Thoracic aorta (tissue), 2 donors: ENCODE data around the gene REV3L. TPM values are rescaled to one million over a fixed set of nuclear protein-coding genes. Genes with fewer than 3 reads are reported as not detected.
"Not testable (repeated sequence)": the region's sequence is repeated elsewhere in the genome, so short reads cannot be mapped to it uniquely, and the experiment has no call there.

Experiments
- ATAC-seq: fragments of 150-250 bp; one replicate; pipeline ENCODE4 v1.8.0; 2017; ENCODE audit warnings: low read depth; ENCODE audit not compliant: insufficient number of reproducible peaks, low FRiP score
- DNase-seq: peaks from one replicate; pipeline ENCODE4 v3.0.0-alpha.2; 2020; ENCODE audit warnings: low spot score
- H3K27ac ChIP-seq, 2 donors: fragments of 200-600 bp; sonication (generic); 1 replicate in 1 of 2; 2 replicates in 1 of 2; pipeline ENCODE4 v1.5.1; 2016; ENCODE audit warnings: mild to moderate bottlenecking in 2 of 2, moderate library complexity in 2 of 2
- H3K27me3 ChIP-seq: fragments of 200-600 bp; sonication (generic); replicated peaks from 2 replicates; pipeline ENCODE4 v1.6.0; 2016; ENCODE audit warnings: mild to moderate bottlenecking; ENCODE audit not compliant: insufficient read depth
- H3K36me3 ChIP-seq: fragments of 200-600 bp; sonication (generic); one replicate; pipeline ENCODE4 v1.5.1; 2016
- H3K4me1 ChIP-seq, 2 donors: fragments of 200-600 bp; sonication (generic); 1 replicate in 1 of 2; 2 replicates in 1 of 2; pipeline versions ENCODE4 v1.5.1 to v1.6.0; 2016; ENCODE audit warnings: low read depth in 2 of 2, mild to moderate bottlenecking in 1 of 2; ENCODE audit not compliant: control insufficient read depth in 1 of 2
- H3K4me3 ChIP-seq: fragments of 200-600 bp; sonication (generic); 2 replicates; pipeline ENCODE4 v1.5.1; 2016; ENCODE audit warnings: mild to moderate bottlenecking
- H3K9me3 ChIP-seq: fragments of 200-600 bp; sonication (generic); 2 replicates; pipeline ENCODE4 v1.5.1; 2016
- total RNA-seq, 2 donors: library from RNA; depleted of rRNA; stranded (reverse); fragments of >200 nt; gene quantifications; one replicate each; pipeline versions ENCODE4 v1.1.0 to v1.2.3, GENCODE V29; 2016
- TF ChIP-seq, protein P1 (sequence below): fragments of 200-600 bp; sonication (generic); IDR thresholded peaks from one replicate; pipeline ENCODE4 v1.5.1; 2019; ENCODE audit warnings: antibody characterized with exemption

The REV3L gene
- total RNA-seq, 2 donors from 2014 or later = 25.6 to 59.8 TPM

DNA sequence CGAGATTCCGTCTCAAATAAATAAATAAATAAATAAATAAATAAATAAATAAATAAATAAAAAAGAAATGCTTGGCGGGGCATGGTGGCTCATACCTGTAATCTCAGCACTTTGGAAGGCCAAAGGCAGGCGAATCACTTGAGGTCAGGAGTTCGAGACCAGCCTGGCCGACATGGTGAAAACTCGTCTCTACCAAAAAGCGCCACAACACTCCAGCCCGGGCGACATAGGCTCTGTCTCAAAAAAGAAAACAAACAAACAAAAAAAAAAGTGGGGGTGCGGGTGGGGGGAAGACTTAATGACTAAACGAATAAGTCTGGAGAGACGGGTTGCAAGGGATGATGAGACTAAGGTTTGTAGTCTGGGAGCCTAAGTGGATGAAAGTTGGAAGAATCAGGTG lies 225.0 kb downstream of the REV3L start:
- no peaks in the 10 kb centered on the region for H3K9me3 ChIP-seq
- no peak for DNase-seq
- H3K27me3 ChIP-seq = no peaks in the 10 kb centered on the region
- TF ChIP-seq, protein P1, sequence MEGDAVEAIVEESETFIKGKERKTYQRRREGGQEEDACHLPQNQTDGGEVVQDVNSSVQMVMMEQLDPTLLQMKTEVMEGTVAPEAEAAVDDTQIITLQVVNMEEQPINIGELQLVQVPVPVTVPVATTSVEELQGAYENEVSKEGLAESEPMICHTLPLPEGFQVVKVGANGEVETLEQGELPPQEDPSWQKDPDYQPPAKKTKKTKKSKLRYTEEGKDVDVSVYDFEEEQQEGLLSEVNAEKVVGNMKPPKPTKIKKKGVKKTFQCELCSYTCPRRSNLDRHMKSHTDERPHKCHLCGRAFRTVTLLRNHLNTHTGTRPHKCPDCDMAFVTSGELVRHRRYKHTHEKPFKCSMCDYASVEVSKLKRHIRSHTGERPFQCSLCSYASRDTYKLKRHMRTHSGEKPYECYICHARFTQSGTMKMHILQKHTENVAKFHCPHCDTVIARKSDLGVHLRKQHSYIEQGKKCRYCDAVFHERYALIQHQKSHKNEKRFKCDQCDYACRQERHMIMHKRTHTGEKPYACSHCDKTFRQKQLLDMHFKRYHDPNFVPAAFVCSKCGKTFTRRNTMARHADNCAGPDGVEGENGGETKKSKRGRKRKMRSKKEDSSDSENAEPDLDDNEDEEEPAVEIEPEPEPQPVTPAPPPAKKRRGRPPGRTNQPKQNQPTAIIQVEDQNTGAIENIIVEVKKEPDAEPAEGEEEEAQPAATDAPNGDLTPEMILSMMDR = no peak
- H3K4me3 ChIP-seq = no peak overlapping the region
- no peak for ATAC-seq
- peaks cover 10 to 17% of the 10 kb centered on the region in 2 donors for H3K4me1 ChIP-seq
- no peaks in the 10 kb centered on the region for H3K36me3 ChIP-seq
- no peak overlapping the region for H3K27ac ChIP-seq

DNA sequence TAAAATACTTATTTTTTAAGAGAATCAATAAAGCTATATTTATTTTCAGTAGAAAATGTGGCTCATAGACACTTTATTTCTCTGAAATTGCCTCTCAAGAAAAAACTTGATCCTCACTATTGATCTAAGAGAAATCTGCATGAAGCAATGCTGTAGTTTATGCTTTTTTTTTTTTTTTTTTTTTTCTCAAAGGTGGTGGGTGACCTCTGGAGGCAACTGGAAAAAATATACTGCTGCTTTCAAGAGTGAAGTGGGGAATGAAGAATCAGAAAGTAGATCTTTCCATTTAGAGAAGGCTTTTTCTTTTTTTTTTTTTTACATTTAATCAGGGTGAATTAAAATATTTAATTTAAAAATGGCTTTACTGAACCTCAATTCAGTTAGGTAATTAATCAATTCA lies 226.4 kb downstream of the REV3L start:
- TF ChIP-seq, protein P1 = no peak
- H3K36me3 ChIP-seq = no peaks in the 10 kb centered on the region
- ATAC-seq (no peak), DNase-seq (no peak)
- peaks cover 10 to 17% of the 10 kb centered on the region in 2 donors for H3K4me1 ChIP-seq
- no peaks in the 10 kb centered on the region for H3K9me3 ChIP-seq
- H3K27me3 ChIP-seq = no peaks in the 10 kb centered on the region
- H3K4me3 ChIP-seq = no peak overlapping the region
- no peak overlapping the region for H3K27ac ChIP-seq

DNA sequence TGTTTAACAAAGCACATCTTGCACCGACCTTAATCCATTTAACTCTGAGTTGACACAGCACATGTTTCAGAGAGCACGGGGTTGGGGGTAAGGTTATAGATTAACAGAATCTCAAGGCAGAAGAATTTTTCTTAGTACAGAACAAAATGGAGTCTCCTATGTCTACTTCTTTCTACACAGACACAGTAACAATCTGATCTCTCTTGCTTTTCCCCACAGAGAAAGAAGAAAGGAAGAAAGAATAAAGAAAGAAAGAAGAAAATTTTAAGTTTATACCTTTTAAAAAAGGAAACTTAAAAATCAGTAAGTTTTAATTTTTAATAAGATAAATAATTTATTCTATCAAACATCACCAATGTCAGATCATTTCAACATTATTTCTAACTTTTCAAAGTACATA lies 227.2 kb downstream of the REV3L start:
- ATAC-seq, H3K27me3 ChIP-seq, H3K9me3 ChIP-seq, DNase-seq, H3K36me3 ChIP-seq, H3K27ac ChIP-seq, H3K4me3 ChIP-seq: not testable (repeated sequence)
- peaks cover 10 to 13% of the 10 kb centered on the region in 2 donors for H3K4me1 ChIP-seq

DNA sequence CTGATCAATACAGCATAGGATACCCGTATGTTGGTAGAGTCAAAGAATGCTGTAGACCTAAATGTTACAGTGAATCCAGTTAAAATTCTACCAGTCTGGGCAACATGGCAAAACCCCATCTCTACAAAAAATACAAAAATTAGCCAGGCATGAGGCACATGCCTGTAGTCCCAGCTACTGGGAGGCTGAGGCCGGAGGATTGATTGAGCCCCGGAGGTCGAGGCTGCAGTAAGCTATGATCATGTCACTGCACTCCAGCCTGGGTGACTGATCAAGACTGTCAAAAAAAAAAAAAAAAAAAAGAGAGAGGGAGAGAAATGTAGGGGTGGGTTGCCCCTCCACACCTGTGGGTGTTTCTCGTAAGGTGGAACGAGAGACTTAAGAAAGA lies 228.2 kb downstream of the REV3L start:
- Histone ChIP-seq H3K27ac (no peak overlapping the region), H3K36me3 (no peaks in the 10 kb centered on the region), H3K27me3 (no peaks in the 10 kb centered on the region), H3K4me1 (peaks cover under 1 to 2% of the 10 kb centered on the region in 2 donors), H3K4me3 (no peak overlapping the region), H3K9me3 (no peaks in the 10 kb centered on the region)
- TF ChIP-seq, protein P1 = no peak
- ATAC-seq = no peak
- DNase-seq = no peak

DNA sequence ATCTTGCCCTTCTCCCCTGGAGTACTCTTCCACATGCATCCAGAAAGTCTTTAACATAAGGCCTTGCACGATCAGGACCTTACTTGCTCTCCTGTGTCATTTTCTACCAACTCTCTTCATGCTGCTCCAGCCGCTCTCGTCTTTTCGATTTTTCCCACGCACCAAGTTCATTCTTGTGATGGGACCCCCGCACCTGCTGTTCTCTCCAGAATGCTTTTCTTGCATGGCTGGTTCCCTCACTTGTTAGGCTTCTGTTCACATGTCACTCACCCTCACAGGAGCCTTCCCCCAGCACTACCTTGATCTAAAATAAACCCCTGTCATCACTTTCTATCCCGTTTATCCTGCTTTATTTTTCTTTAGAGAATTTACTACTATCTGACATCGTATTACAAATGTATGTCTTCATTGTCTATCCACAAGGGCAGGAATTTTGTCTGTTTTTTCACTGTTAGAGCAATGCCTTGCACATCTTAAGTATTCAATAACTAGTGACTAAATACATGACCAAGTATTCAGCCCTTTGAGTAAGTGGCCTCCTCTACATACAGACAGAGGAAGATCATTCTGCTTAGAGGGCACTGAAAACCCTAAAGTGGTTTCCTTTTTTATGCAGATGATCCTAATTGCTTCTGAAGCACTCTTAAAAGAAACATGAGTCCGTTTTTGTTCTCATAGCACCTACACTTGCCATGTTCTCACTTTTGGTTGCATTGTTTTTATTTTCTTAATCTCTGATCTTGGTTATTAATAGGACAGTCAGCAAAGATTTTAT lies 228.8 kb downstream of the REV3L start:
- H3K9me3 ChIP-seq = no peaks in the 10 kb centered on the region
- ATAC-seq (no peak), DNase-seq (no peak)
- H3K27ac ChIP-seq = no peak overlapping the region
- H3K36me3 ChIP-seq = no peaks in the 10 kb centered on the region
- no peaks in the 10 kb centered on the region for H3K4me1 ChIP-seq
- TF ChIP-seq, protein P1 = no peak
- no peak overlapping the region for H3K4me3 ChIP-seq
- no peaks in the 10 kb centered on the region for H3K27me3 ChIP-seq

DNA sequence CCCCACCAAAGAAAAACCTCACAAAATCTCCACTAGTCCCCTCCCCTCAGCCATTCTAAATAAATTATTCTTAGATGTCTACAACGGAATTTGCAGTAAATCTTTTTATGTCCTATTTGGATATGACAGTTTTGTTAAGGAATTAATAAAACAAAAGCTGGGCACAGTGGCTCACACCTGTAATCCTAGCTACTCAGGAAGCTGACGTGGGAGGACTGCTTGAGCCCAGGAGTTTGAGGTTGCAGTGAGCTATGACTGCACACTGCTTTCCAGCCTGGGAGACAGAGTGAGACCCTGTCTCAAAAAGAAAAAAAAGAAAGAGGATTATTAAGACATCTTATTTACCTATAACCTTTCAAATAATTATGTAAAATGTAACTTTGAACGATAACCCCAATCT lies 230.3 kb downstream of the REV3L start:
- H3K4me3 ChIP-seq = no peak overlapping the region
- ATAC-seq (no peak), DNase-seq (no peak)
- H3K9me3 ChIP-seq = no peaks in the 10 kb centered on the region
- no peaks in the 10 kb centered on the region for H3K36me3 ChIP-seq
- H3K27ac ChIP-seq = no peak overlapping the region
- TF ChIP-seq, protein P1 = no peak
- no peaks in the 10 kb centered on the region for H3K4me1 ChIP-seq
- no peaks in the 10 kb centered on the region for H3K27me3 ChIP-seq
